ENCODE results near the gene RYR2.

- TF ChIP-seq, protein P1, sequence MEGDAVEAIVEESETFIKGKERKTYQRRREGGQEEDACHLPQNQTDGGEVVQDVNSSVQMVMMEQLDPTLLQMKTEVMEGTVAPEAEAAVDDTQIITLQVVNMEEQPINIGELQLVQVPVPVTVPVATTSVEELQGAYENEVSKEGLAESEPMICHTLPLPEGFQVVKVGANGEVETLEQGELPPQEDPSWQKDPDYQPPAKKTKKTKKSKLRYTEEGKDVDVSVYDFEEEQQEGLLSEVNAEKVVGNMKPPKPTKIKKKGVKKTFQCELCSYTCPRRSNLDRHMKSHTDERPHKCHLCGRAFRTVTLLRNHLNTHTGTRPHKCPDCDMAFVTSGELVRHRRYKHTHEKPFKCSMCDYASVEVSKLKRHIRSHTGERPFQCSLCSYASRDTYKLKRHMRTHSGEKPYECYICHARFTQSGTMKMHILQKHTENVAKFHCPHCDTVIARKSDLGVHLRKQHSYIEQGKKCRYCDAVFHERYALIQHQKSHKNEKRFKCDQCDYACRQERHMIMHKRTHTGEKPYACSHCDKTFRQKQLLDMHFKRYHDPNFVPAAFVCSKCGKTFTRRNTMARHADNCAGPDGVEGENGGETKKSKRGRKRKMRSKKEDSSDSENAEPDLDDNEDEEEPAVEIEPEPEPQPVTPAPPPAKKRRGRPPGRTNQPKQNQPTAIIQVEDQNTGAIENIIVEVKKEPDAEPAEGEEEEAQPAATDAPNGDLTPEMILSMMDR (IDR thresholded peaks at IDR 0.05; ENCODE audit: low read depth, low read length), result no peak
- no peak for TF ChIP-seq EZH2phosphoT487 (IDR thresholded peaks at IDR 0.05; ENCODE audit: low read depth)
These were observed 3.8 kb upstream of the RYR2 start for GRCh38 chr1:237038211-237038610.

Measured in OCI-LY3 (cell line).